ENCODE measurements around the gene SPINK5.

Gene SPINK5

GRCh38 chr5:148146487-148146886, 82.7 kb downstream of the SPINK5 start:
- H3K4me1 ChIP-seq (ENCODE audit: control insufficient read depth in 2 of 2, insufficient read depth in 1 of 2, low read depth in 1 of 2, low read length in 2 of 2), result peaks cover 0 to 2% of the 10 kb centered on the region in 2 donors
- H2BK15ac ChIP-seq (ENCODE audit: low read length), result no peak overlapping the region
- H2BK120ac ChIP-seq (ENCODE audit: low read depth, low read length), result no peak overlapping the region
- H3K4ac ChIP-seq (ENCODE audit: low read length), result no peak overlapping the region
- H2BK5ac ChIP-seq (ENCODE audit: low read length), result no peak overlapping the region
- H2AFZ ChIP-seq (ENCODE audit: low read length), result no peak overlapping the region
- no peak overlapping the region for H4K91ac ChIP-seq (ENCODE audit: low read depth, low read length, poor library complexity)
- H2BK12ac ChIP-seq (ENCODE audit: low read length), result no peak overlapping the region
- no peak overlapping the region for H3K9ac ChIP-seq (ENCODE audit: low read depth, low read length, poor library complexity)
- no CpG with 5 or more reads among the region's 1 CpG for WGBS, 2 donors (ENCODE audit: extremely low coverage in 2 of 2, insufficient read length in 2 of 2, insufficient replicate concordance in 1 of 2)
- H3K36me3 ChIP-seq (replicated peaks in 1 of 2; ENCODE audit: control insufficient read depth in 2 of 2, insufficient read depth in 2 of 2, low read length in 2 of 2), result no peaks in the 10 kb centered on the region
- H3K18ac ChIP-seq (ENCODE audit: low read length), result no peak overlapping the region
- H2AK5ac ChIP-seq (ENCODE audit: low read depth, low read length), result no peak overlapping the region
- no peak overlapping the region for H3K27ac ChIP-seq (replicated peaks; ENCODE audit: low read length)
- H3K14ac ChIP-seq (ENCODE audit: low read length), result no peak overlapping the region
- H3K4me3 ChIP-seq (ENCODE audit: low read length in 2 of 2), result no peak overlapping the region
- H3K4me2 ChIP-seq (ENCODE audit: insufficient read depth, low read length, poor library complexity, severe bottlenecking), result no peak overlapping the region
- no peak overlapping the region for H4K8ac ChIP-seq (ENCODE audit: low read depth, low read length)
- no peak for DNase-seq (ENCODE audit: low spot score)
- no peaks in the 10 kb centered on the region for H3K79me1 ChIP-seq (ENCODE audit: low read depth, low read length)
- H3K23ac ChIP-seq (ENCODE audit: low read depth, low read length, poor library complexity), result no peak overlapping the region
- H3K27me3 ChIP-seq (ENCODE audit: control insufficient read depth in 3 of 3, insufficient read depth in 3 of 3, low read depth in 1 of 3, low read length in 3 of 3), result no peaks in the 10 kb centered on the region
- H3K9me3 ChIP-seq (replicated peaks in 1 of 2; ENCODE audit: control insufficient read depth in 2 of 2, insufficient read depth in 1 of 2, low read depth in 1 of 2, low read length in 2 of 2), result no peaks in the 10 kb centered on the region

GRCh38 chr5:148147415-148147814, 83.6 kb downstream of the SPINK5 start:
- no peak overlapping the region for H3K23ac ChIP-seq (ENCODE audit: low read depth, low read length, poor library complexity)
- no peak overlapping the region for H4K91ac ChIP-seq (ENCODE audit: low read depth, low read length, poor library complexity)
- no peak overlapping the region for H3K27ac ChIP-seq (replicated peaks; ENCODE audit: low read length)
- no peak overlapping the region for H2BK12ac ChIP-seq (ENCODE audit: low read length)
- no peak overlapping the region for H3K18ac ChIP-seq (ENCODE audit: low read length)
- H2BK5ac ChIP-seq (ENCODE audit: low read length), result no peak overlapping the region
- no peak overlapping the region for H3K4me3 ChIP-seq (ENCODE audit: low read length in 2 of 2)
- no peak for DNase-seq (ENCODE audit: low spot score)
- H3K9ac ChIP-seq (ENCODE audit: low read depth, low read length, poor library complexity), result no peak overlapping the region
- H3K9me3 ChIP-seq (replicated peaks in 1 of 2; ENCODE audit: control insufficient read depth in 2 of 2, insufficient read depth in 1 of 2, low read depth in 1 of 2, low read length in 2 of 2), result no peaks in the 10 kb centered on the region
- H3K4ac ChIP-seq (ENCODE audit: low read length), result no peak overlapping the region
- H3K79me1 ChIP-seq (ENCODE audit: low read depth, low read length), result no peaks in the 10 kb centered on the region
- no peaks in the 10 kb centered on the region for H3K36me3 ChIP-seq (replicated peaks in 1 of 2; ENCODE audit: control insufficient read depth in 2 of 2, insufficient read depth in 2 of 2, low read length in 2 of 2)
- H3K4me2 ChIP-seq (ENCODE audit: insufficient read depth, low read length, poor library complexity, severe bottlenecking), result no peak overlapping the region
- H3K4me1 ChIP-seq (ENCODE audit: control insufficient read depth in 2 of 2, insufficient read depth in 1 of 2, low read depth in 1 of 2, low read length in 2 of 2), result peaks cover 0 to 2% of the 10 kb centered on the region in 2 donors
- H2BK120ac ChIP-seq (ENCODE audit: low read depth, low read length), result no peak overlapping the region
- H2AK5ac ChIP-seq (ENCODE audit: low read depth, low read length), result no peak overlapping the region
- no CpG with 5 or more reads among the region's 4 CpGs for WGBS, 2 donors (ENCODE audit: extremely low coverage in 2 of 2, insufficient read length in 2 of 2, insufficient replicate concordance in 1 of 2)
- no peak overlapping the region for H3K14ac ChIP-seq (ENCODE audit: low read length)
- no peaks in the 10 kb centered on the region for H3K27me3 ChIP-seq (ENCODE audit: control insufficient read depth in 3 of 3, insufficient read depth in 3 of 3, low read depth in 1 of 3, low read length in 3 of 3)
- no peak overlapping the region for H2BK15ac ChIP-seq (ENCODE audit: low read length)
- H4K8ac ChIP-seq (ENCODE audit: low read depth, low read length), result no peak overlapping the region
- no peak overlapping the region for H2AFZ ChIP-seq (ENCODE audit: low read length)

DNA sequence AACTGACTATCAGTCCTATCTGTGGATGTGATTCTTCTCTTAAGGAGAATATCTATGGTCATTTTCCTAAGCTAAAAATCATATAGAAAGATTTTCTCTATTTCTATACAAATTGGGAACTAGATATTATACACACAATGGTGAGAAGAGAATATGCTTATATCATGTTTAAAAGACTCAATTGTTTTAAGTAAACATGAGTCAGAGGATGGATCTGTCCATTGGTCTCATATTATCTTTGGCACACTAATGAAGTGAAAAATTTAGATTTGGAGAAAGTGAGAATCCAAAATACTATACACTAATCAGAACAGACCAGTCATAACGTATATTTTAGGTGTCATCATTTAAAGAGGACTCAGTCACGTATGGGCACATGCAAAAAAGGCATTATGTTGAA, 88.1 kb downstream of the SPINK5 start:
- H2AFZ ChIP-seq (ENCODE audit: low read length), result no peak overlapping the region
- no peaks in the 10 kb centered on the region for H3K4me1 ChIP-seq (ENCODE audit: control insufficient read depth in 2 of 2, insufficient read depth in 1 of 2, low read depth in 1 of 2, low read length in 2 of 2)
- no peaks in the 10 kb centered on the region for H3K79me1 ChIP-seq (ENCODE audit: low read depth, low read length)
- H2BK120ac ChIP-seq (ENCODE audit: low read depth, low read length), result no peak overlapping the region
- H2BK12ac ChIP-seq (ENCODE audit: low read length), result no peak overlapping the region
- H3K9ac ChIP-seq (ENCODE audit: low read depth, low read length, poor library complexity), result no peak overlapping the region
- no peak overlapping the region for H3K14ac ChIP-seq (ENCODE audit: low read length)
- H4K91ac ChIP-seq (ENCODE audit: low read depth, low read length, poor library complexity), result no peak overlapping the region
- H3K27me3 ChIP-seq (ENCODE audit: control insufficient read depth in 3 of 3, insufficient read depth in 3 of 3, low read depth in 1 of 3, low read length in 3 of 3), result no peaks in the 10 kb centered on the region
- H2AK5ac ChIP-seq (ENCODE audit: low read depth, low read length), result no peak overlapping the region
- H3K9me3 ChIP-seq (replicated peaks in 1 of 2; ENCODE audit: control insufficient read depth in 2 of 2, insufficient read depth in 1 of 2, low read depth in 1 of 2, low read length in 2 of 2), result no peaks in the 10 kb centered on the region
- H3K27ac ChIP-seq (replicated peaks; ENCODE audit: low read length), result no peak overlapping the region
- H3K18ac ChIP-seq (ENCODE audit: low read length), result no peak overlapping the region
- H3K4ac ChIP-seq (ENCODE audit: low read length), result no peak overlapping the region
- H3K36me3 ChIP-seq (replicated peaks in 1 of 2; ENCODE audit: control insufficient read depth in 2 of 2, insufficient read depth in 2 of 2, low read length in 2 of 2), result no peaks in the 10 kb centered on the region
- no peak overlapping the region for H3K4me2 ChIP-seq (ENCODE audit: insufficient read depth, low read length, poor library complexity, severe bottlenecking)
- no peak overlapping the region for H3K4me3 ChIP-seq (ENCODE audit: low read length in 2 of 2)
- DNase-seq (ENCODE audit: low spot score), result no peak
- H3K23ac ChIP-seq (ENCODE audit: low read depth, low read length, poor library complexity), result no peak overlapping the region
- no peak overlapping the region for H4K8ac ChIP-seq (ENCODE audit: low read depth, low read length)
- no peak overlapping the region for H2BK5ac ChIP-seq (ENCODE audit: low read length)
- H2BK15ac ChIP-seq (ENCODE audit: low read length), result no peak overlapping the region
- WGBS, 2 donors (ENCODE audit: extremely low coverage in 2 of 2, insufficient read length in 2 of 2, insufficient replicate concordance in 1 of 2), result no CpG with 5 or more reads among the region's 2 CpGs

- H3K23ac ChIP-seq (ENCODE audit: low read depth, low read length, poor library complexity), result no peak overlapping the region
- H3K27me3 ChIP-seq (ENCODE audit: control insufficient read depth in 3 of 3, insufficient read depth in 3 of 3, low read depth in 1 of 3, low read length in 3 of 3), result no peaks in the 10 kb centered on the region
- no peak overlapping the region for H3K27ac ChIP-seq (replicated peaks; ENCODE audit: low read length)
- no peak overlapping the region for H2BK12ac ChIP-seq (ENCODE audit: low read length)
- H2BK120ac ChIP-seq (ENCODE audit: low read depth, low read length), result no peak overlapping the region
- H2BK15ac ChIP-seq (ENCODE audit: low read length), result no peak overlapping the region
- H4K8ac ChIP-seq (ENCODE audit: low read depth, low read length), result no peak overlapping the region
- H3K79me1 ChIP-seq (ENCODE audit: low read depth, low read length), result no peaks in the 10 kb centered on the region
- H4K91ac ChIP-seq (ENCODE audit: low read depth, low read length, poor library complexity), result no peak overlapping the region
- no peak overlapping the region for H3K4me2 ChIP-seq (ENCODE audit: insufficient read depth, low read length, poor library complexity, severe bottlenecking)
- no peak overlapping the region for H3K14ac ChIP-seq (ENCODE audit: low read length)
- no peak overlapping the region for H3K18ac ChIP-seq (ENCODE audit: low read length)
- H2BK5ac ChIP-seq (ENCODE audit: low read length), result no peak overlapping the region
- H3K4ac ChIP-seq (ENCODE audit: low read length), result no peak overlapping the region
- H3K4me1 ChIP-seq (ENCODE audit: control insufficient read depth in 2 of 2, insufficient read depth in 1 of 2, low read depth in 1 of 2, low read length in 2 of 2), result no peaks in the 10 kb centered on the region
- H2AFZ ChIP-seq (ENCODE audit: low read length), result no peak overlapping the region
- H3K9ac ChIP-seq (ENCODE audit: low read depth, low read length, poor library complexity), result no peak overlapping the region
- H2AK5ac ChIP-seq (ENCODE audit: low read depth, low read length), result no peak overlapping the region
- no peak overlapping the region for H3K4me3 ChIP-seq (ENCODE audit: low read length in 2 of 2)
- no peaks in the 10 kb centered on the region for H3K9me3 ChIP-seq (replicated peaks in 1 of 2; ENCODE audit: control insufficient read depth in 2 of 2, insufficient read depth in 1 of 2, low read depth in 1 of 2, low read length in 2 of 2)
- no peak for DNase-seq (ENCODE audit: low spot score)
- no peaks in the 10 kb centered on the region for H3K36me3 ChIP-seq (replicated peaks in 1 of 2; ENCODE audit: control insufficient read depth in 2 of 2, insufficient read depth in 2 of 2, low read length in 2 of 2)
Observed at GRCh38 chr5:148152781-148153180, 89.0 kb downstream of the SPINK5 start.
